ENCODE results near the gene FMO2. TPM values are rescaled to one million over a fixed set of nuclear protein-coding genes. Genes with fewer than 3 reads are reported as not detected.

Gene FMO2
- total RNA-seq, 4 donors from 2014 or later, result 1.4 to 7.2 (median 4.1) TPM

DNA sequence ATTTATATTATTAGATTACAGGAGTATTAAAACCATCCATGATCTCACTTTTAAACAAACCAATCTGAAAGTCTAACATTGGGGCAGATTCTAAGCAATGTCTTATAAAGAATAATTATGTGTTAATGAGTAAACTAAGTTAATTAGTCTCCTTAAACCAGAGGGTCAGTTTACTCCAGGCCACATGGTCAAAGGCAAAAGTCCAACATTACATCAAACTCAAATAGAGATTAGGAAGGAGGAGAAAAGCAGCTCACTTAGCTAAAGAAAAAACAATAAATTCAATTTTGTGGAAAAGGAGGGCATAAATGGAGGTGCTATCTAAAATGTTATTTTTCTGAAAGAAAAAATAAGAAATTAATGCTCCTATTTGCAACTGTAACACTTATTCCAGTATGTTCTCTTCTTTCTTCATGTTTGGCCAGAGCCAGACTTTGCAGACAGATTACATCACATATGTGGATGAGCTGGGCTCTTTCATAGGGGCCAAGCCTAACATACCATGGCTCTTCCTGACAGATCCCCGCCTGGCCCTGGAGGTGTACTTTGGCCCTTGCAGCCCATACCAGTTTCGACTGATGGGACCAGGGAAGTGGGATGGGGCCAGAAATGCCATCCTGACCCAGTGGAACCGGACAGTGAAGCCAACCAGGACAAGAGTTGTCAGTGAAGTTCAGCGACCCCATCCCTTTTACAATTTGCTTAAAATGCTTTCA, 24.3 kb upstream of the FMO2 start:
- peaks cover 0 to 6% (median 1%) of the 10 kb centered on the region in 4 donors for H3K4me1 ChIP-seq
- H3K27ac ChIP-seq, result peak overlapping the region in 3 of 4 donors; percentile 20 to 73 (median 36)
- no peak for TF ChIP-seq POLR2A (IDR thresholded peaks at IDR 0.05)
- TF ChIP-seq, protein P1, sequence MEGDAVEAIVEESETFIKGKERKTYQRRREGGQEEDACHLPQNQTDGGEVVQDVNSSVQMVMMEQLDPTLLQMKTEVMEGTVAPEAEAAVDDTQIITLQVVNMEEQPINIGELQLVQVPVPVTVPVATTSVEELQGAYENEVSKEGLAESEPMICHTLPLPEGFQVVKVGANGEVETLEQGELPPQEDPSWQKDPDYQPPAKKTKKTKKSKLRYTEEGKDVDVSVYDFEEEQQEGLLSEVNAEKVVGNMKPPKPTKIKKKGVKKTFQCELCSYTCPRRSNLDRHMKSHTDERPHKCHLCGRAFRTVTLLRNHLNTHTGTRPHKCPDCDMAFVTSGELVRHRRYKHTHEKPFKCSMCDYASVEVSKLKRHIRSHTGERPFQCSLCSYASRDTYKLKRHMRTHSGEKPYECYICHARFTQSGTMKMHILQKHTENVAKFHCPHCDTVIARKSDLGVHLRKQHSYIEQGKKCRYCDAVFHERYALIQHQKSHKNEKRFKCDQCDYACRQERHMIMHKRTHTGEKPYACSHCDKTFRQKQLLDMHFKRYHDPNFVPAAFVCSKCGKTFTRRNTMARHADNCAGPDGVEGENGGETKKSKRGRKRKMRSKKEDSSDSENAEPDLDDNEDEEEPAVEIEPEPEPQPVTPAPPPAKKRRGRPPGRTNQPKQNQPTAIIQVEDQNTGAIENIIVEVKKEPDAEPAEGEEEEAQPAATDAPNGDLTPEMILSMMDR (IDR thresholded peaks at IDR 0.05), result no peak
- DNase-seq, result peak in 2 of 3 donors; percentile 53 to 56
- H3K4me3 ChIP-seq, result peak overlapping the region in 1 of 4 donors; percentile 8
- H3K9me3 ChIP-seq, result no peaks in the 10 kb centered on the region
- H3K36me3 ChIP-seq, result no peaks in the 10 kb centered on the region
- H3K27me3 ChIP-seq, result no peaks in the 10 kb centered on the region

DNA sequence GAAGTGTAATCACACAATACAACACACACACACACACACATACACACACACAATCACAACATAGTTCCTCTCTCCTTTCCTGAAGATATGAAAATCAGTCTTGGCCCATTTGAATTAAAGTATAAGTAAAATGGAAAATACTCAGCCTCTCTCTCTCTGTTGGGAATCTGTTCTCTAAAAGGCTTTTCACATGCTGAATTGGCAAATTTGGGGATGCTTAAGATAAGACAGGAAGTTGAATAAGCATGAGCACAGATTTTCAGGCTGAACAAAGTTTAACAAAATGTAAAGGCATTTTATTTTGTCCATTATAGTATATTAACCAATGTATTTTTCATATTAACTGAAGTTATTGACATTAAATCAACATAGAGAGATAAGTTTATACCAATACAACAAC, 23.7 kb upstream of the FMO2 start:
- Histone ChIP-seq H3K27me3 (no peaks in the 10 kb centered on the region), H3K9me3 (no peaks in the 10 kb centered on the region), H3K4me3 (no peak overlapping the region), H3K36me3 (no peaks in the 10 kb centered on the region), H3K4me1 (peaks cover 0 to 6% (median 1%) of the 10 kb centered on the region in 4 donors), H3K27ac (peak overlapping the region in 3 of 4 donors; percentile 20 to 73 (median 36))
- no peak for DNase-seq
- TF ChIP-seq, protein P1 (IDR thresholded peaks at IDR 0.05), result no peak
- TF ChIP-seq POLR2A (IDR thresholded peaks at IDR 0.05), result no peak

DNA sequence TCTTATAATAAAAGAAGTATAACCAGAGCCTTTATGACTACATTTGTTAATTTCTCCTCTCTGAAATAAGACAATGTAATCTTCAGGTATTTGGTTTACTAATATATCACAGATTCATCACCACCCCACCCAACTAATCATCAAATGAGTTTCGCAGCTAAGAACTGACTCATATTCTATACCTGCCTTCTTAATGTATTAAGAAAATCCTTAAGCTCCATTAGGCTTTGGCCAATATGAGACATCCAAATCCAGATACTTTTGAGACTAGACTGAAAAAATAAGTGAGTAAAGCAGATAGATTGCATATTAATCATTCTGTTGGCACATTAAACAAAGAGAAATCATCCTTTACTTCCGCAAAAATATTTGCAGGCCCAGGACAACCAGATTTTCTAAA, 18.7 kb upstream of the FMO2 start:
- TF ChIP-seq, protein P1 (IDR thresholded peaks at IDR 0.05), result no peak
- TF ChIP-seq POLR2A (IDR thresholded peaks at IDR 0.05), result no peak
- H3K36me3 ChIP-seq, result no peaks in the 10 kb centered on the region

DNA sequence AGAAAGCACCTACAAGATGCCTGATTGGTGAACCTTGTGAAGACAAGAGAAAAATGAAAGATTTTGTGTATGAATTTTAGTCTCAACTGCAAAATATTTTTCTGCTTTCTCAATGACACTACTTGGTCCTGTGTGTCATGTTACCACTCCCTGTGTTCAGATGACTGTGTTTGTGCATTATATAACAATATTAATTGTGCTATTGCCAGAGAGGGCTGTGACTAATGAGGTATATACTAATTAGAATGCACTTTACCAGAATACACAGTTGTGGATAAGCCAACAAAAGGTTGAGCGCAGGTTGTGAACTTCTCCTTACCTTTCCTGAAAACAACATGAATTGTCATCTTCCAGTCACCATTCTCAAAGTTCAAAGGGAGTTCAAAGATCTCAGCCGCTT, 17.3 kb upstream of the FMO2 start:
- H3K27me3 ChIP-seq, result no peaks in the 10 kb centered on the region
- H3K9me3 ChIP-seq, result no peaks in the 10 kb centered on the region
- H3K27ac ChIP-seq, result no peak overlapping the region
- H3K36me3 ChIP-seq, result no peaks in the 10 kb centered on the region
- DNase-seq, result no peak
- TF ChIP-seq, protein P1 (IDR thresholded peaks at IDR 0.05), result no peak
- TF ChIP-seq POLR2A (IDR thresholded peaks at IDR 0.05), result no peak
- no peak overlapping the region for H3K4me3 ChIP-seq
- no peaks in the 10 kb centered on the region for H3K4me1 ChIP-seq

More for the DNA sequence above, 18.7 kb upstream of the FMO2 start:
- no peak for DNase-seq
- no peaks in the 10 kb centered on the region for H3K9me3 ChIP-seq
- no peak overlapping the region for H3K4me3 ChIP-seq
- H3K27ac ChIP-seq, result no peak overlapping the region
- H3K27me3 ChIP-seq, result no peaks in the 10 kb centered on the region
- H3K4me1 ChIP-seq, result no peaks in the 10 kb centered on the region

DNA sequence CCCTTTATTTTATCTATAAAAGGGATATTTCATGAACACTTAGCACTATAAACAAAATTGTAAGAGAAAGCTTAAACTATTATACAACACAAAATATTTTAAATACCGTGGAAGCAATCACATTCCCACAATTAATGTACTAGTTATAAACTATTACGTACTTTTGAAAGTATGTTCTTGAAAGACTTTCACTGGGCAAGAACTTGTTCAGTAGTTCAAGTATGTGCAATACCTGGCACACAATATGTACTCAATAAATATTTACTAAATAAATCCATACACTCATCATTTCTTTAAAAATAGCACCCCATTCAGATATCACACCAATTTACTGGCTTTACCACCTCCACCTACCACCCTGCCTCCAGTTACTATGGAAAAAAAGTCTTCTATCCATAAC, 12.6 kb upstream of the FMO2 start:
- Histone ChIP-seq H3K27ac (no peak overlapping the region), H3K27me3 (no peaks in the 10 kb centered on the region), H3K4me3 (no peak overlapping the region), H3K9me3 (no peaks in the 10 kb centered on the region), H3K4me1 (no peaks in the 10 kb centered on the region), H3K36me3 (no peaks in the 10 kb centered on the region)
- no peak for DNase-seq
- TF ChIP-seq, protein P1 (IDR thresholded peaks at IDR 0.05), result no peak
- TF ChIP-seq POLR2A (IDR thresholded peaks at IDR 0.05), result no peak
